Stimulated activated CD8-positive, alpha-beta memory T cell treated with anti-CD3 and anti-CD28 coated beads, Interleukin-4, amount 100 ng/mL, for 1 hour (primary cell): Measurements from ENCODE around the gene ROBO1.

ENCODE experiments used
- DNase-seq, 2 donors: peaks; one replicate each; pipeline ENCODE4 v3.0.0-alpha.2; 2020; ENCODE audit warnings: low read depth in 2 of 2, low spot score in 1 of 2

ROBO1 gene

GRCh38 chr3:79477242-79477641, 290.6 kb downstream of the ROBO1 start:
- no peak for DNase-seq

GRCh38 chr3:79473993-79474392, 293.8 kb downstream of the ROBO1 start:
- no peak for DNase-seq

- DNase-seq = no peak
Measured at GRCh38 chr3:79467721-79468120, 300.1 kb downstream of the ROBO1 start.

GRCh38 chr3:79461129-79461792, 306.5 kb downstream of the ROBO1 start:
- DNase-seq = no peak

- no peak for DNase-seq
Measured at GRCh38 chr3:79453600-79453999, 314.2 kb downstream of the ROBO1 start.

GRCh38 chr3:79436387-79436786, 331.4 kb downstream of the ROBO1 start:
- DNase-seq = no peak

GRCh38 chr3:79427081-79427480, 340.7 kb downstream of the ROBO1 start:
- DNase-seq = no peak

- no peak for DNase-seq
Measured at GRCh38 chr3:79424811-79425210, 343.0 kb downstream of the ROBO1 start.

- DNase-seq = no peak
Measured at GRCh38 chr3:79423417-79423816, 344.4 kb downstream of the ROBO1 start.

- DNase-seq = no peak
Measured at GRCh38 chr3:79421273-79421672, 346.5 kb downstream of the ROBO1 start.

- DNase-seq = no peak
Measured at GRCh38 chr3:79418855-79419621, 348.8 kb downstream of the ROBO1 start.

GRCh38 chr3:79415356-79415755, 352.4 kb downstream of the ROBO1 start:
- DNase-seq = no peak

- no peak for DNase-seq
Measured at GRCh38 chr3:79414806-79415205, 353.0 kb downstream of the ROBO1 start.

- DNase-seq = no peak
Measured at GRCh38 chr3:79414035-79414434, 353.8 kb downstream of the ROBO1 start.

GRCh38 chr3:79412537-79412936, 355.3 kb downstream of the ROBO1 start:
- DNase-seq = no peak

- DNase-seq = no peak
Measured at GRCh38 chr3:79410617-79411016, 357.2 kb downstream of the ROBO1 start.

GRCh38 chr3:79410136-79410535, 357.7 kb downstream of the ROBO1 start:
- DNase-seq = no peak

GRCh38 chr3:79406175-79406574, 361.6 kb downstream of the ROBO1 start:
- DNase-seq = no peak

GRCh38 chr3:79405183-79405582, 362.6 kb downstream of the ROBO1 start:
- no peak for DNase-seq

GRCh38 chr3:79396595-79396994, 371.2 kb downstream of the ROBO1 start:
- no peak for DNase-seq

GRCh38 chr3:79392479-79392878, 375.3 kb downstream of the ROBO1 start:
- DNase-seq = no peak

- DNase-seq = no peak
Measured at GRCh38 chr3:79390352-79390751, 377.4 kb downstream of the ROBO1 start.

GRCh38 chr3:79385211-79385610, 382.6 kb downstream of the ROBO1 start:
- DNase-seq = no peak
